HL-60/S4 treated with retinoic acid at 250 ng/mL for 4 days and 3 days (cell line): ENCODE measurements around the gene PCNT.

Experiments used
- in situ Hi-C: fragments of 300-500 bp; cut with MboI; formaldehyde crosslinking; loops from 2 replicates; pipeline ENCODE4 v1.7.0; 2022; ENCODE audit warnings: low sequenced_read_pairs

Gene PCNT, protein sequence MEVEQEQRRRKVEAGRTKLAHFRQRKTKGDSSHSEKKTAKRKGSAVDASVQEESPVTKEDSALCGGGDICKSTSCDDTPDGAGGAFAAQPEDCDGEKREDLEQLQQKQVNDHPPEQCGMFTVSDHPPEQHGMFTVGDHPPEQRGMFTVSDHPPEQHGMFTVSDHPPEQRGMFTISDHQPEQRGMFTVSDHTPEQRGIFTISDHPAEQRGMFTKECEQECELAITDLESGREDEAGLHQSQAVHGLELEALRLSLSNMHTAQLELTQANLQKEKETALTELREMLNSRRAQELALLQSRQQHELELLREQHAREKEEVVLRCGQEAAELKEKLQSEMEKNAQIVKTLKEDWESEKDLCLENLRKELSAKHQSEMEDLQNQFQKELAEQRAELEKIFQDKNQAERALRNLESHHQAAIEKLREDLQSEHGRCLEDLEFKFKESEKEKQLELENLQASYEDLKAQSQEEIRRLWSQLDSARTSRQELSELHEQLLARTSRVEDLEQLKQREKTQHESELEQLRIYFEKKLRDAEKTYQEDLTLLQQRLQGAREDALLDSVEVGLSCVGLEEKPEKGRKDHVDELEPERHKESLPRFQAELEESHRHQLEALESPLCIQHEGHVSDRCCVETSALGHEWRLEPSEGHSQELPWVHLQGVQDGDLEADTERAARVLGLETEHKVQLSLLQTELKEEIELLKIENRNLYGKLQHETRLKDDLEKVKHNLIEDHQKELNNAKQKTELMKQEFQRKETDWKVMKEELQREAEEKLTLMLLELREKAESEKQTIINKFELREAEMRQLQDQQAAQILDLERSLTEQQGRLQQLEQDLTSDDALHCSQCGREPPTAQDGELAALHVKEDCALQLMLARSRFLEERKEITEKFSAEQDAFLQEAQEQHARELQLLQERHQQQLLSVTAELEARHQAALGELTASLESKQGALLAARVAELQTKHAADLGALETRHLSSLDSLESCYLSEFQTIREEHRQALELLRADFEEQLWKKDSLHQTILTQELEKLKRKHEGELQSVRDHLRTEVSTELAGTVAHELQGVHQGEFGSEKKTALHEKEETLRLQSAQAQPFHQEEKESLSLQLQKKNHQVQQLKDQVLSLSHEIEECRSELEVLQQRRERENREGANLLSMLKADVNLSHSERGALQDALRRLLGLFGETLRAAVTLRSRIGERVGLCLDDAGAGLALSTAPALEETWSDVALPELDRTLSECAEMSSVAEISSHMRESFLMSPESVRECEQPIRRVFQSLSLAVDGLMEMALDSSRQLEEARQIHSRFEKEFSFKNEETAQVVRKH (N-terminal part only)

GRCh38 chr21:46323710-46324389 lies at the start of gene PCNT, which contains the start of gene C21orf58:
Gene PCNT (plus strand): TSS chr21:46324156. CDS start chr21:46324229, 73 bp downstream.
Gene C21orf58 (minus strand): TSS chr21:46323870. CDS start chr21:46322738, 1,132 bp downstream.
- in situ Hi-C loops = no loop called here

- in situ Hi-C loops = no loop called here
Measured at GRCh38 chr21:46274797-46275390, 49.1 kb upstream of the PCNT start.

- in situ Hi-C loops = no loop called here
Measured at GRCh38 chr21:46284077-46284644, 39.8 kb upstream of the PCNT start.

GRCh38 chr21:46284733-46285132 lies 39.2 kb upstream of the PCNT start:
- in situ Hi-C loops = no loop called here

GRCh38 chr21:46285206-46285661 lies 38.7 kb upstream of the PCNT start, which contains the start of gene MCM3AP:
Gene MCM3AP (minus strand): TSS chr21:46285611. CDS start chr21:46285286, 325 bp downstream.
- in situ Hi-C loops = no loop called here

GRCh38 chr21:46285761-46286647 lies 38.0 kb upstream of the PCNT start, which contains the start of gene YBEY:
Gene YBEY (plus strand): TSS chr21:46286342. CDS start chr21:46286914, 572 bp downstream.
- in situ Hi-C loops = no loop called here

GRCh38 chr21:46286648-46287002 lies 37.3 kb upstream of the PCNT start:
- in situ Hi-C loops = no loop called here

DNA sequence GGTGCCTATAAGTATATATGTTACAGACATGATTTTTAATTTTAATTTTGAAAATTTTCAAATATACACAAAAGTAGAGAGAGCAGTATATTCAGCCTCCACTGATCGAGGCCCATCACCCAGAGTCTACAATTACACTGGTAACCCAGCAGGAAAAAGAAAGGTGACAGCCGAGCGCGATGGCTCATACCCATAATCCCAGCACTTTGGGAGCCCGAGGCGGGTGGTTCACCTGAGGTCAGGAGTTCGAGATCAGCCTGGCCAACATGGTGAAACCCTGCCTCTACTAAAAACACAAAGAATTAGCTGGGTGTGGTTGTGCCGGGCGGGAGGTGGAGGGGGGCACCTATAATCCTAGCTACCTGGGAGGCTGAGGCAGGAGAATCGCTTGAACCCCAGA lies 36.4 kb upstream of the PCNT start:
- in situ Hi-C loops = no loop called here

GRCh38 chr21:46289655-46290179 lies 34.2 kb upstream of the PCNT start:
- in situ Hi-C loops = no loop called here

- in situ Hi-C loops = no loop called here
Measured at GRCh38 chr21:46291561-46291960, 32.4 kb upstream of the PCNT start.

GRCh38 chr21:46294647-46295176 lies 29.2 kb upstream of the PCNT start:
- in situ Hi-C loops = no loop called here

GRCh38 chr21:46295177-46295770 lies 28.7 kb upstream of the PCNT start:
- in situ Hi-C loops = no loop called here

DNA sequence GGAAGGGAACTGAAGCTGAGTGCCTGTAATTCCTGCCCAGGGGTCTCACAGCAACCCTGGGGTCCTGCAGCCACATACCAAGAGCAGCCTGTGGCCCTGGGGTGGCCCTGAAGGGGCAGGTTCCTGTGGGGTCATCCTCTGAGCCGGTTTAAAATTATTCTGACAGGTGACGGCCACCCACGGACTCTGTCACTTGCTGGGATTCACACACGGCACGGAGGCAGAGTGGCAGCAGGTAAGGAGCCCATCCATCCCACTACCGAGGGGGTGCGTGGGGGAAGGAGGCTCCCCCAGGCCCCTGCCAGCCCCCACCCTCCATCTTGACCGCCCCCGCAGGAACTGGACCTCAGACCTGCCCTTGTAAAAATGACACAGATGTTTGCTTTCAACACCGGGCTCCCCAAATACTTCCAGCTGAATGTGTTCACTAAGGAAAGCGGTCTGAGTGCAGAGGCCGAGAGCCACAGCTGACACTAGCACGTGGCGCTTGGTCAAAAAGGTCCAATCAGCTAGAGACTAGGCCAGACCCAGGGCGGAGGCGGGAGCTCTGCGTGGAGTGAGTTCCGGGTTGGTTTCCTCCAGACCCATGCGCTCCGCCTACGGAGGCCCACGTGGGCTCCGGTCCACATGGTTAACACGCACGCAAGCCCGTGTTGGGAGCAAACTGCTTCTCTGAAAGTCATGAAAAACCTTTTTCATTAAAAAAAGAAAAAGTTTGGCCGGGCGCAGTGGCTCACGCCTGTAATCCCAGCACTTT lies 27.8 kb upstream of the PCNT start:
- in situ Hi-C loops = no loop called here

DNA sequence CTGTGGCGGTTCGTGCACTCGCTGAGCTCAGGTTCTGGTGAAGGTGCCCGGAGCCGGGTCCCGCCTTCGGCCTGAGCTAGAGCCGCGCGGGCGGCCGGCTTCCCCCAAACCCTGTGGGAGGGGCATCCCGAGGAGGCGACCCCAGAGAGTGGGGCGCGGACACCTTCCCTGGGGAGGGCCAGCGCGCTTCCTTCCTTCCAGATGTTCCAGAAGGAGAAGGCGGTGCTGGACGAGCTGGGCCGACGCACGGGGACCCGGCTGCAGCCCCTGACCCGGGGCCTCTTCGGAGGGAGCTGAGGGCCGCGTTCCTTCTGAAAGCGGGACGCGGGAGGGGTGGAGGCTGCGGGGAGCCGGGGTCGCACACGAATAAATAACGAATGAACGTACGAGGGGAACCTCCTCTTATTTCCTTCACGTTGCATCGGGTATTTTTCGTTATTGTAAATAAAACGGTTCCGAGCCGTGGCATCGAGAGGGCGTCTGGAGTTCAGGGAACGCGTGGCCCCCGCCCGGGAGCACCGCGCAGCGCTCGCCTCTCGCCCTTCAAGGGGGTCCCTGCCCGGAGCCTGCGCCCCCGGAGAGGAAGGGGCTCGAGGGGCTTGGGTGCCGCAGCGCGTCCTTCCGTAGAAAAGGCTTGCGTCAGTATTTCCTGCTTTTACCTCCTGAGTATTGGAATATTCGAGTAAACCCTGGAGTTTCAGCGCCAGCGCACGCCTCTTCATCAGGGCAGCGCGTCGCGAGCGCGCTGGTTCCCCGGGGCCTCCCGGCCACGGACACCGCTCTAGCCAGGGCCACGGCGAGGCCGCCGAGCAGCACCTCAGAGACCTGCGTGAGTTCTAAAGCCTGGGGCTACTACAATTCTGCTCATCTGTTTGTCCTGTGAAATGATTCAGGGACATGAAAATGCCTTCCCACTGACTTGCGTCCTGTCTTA lies 26.4 kb upstream of the PCNT start:
- in situ Hi-C loops = no loop called here

DNA sequence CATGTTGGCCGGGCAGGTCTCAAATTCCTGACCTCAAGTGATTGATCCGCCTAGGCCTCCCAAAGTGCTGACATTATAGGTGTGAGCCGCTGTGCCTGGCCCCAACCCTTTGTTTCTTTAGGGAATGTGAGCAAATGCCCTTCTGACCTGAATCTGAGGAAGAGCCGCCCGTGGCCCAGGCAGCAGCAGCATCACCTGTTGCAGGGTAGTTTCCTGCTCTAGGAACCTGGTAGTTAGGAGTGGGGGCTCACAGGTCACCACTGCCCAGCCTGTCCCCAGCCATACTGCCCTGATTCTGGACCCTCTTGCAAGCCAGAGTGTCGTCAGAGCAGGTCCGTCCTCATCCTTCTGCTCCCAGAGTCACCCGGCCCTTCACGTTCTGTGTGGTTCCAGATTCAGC lies 24.8 kb upstream of the PCNT start:
- in situ Hi-C loops = no loop called here

- in situ Hi-C loops = no loop called here
Measured at GRCh38 chr21:46301759-46302158, 22.2 kb upstream of the PCNT start.
